Fibroblast of skin of right biceps (primary cell): Measurements from ENCODE around the gene ROR2.

ENCODE experiments used
- DNase-seq: peaks from one replicate; pipeline ENCODE4 v3.0.0-alpha.2; 2013

The ROR2 gene

GRCh38 chr9:91768507-91768906 is 181.5 kb downstream of the ROR2 start:
- DNase-seq: no peak

GRCh38 chr9:91766315-91767069 is 183.5 kb downstream of the ROR2 start:
- DNase-seq: peak; percentile 63

- no peak for DNase-seq
These were observed 184.7 kb downstream of the ROR2 start for GRCh38 chr9:91765296-91765695.

GRCh38 chr9:91764661-91765060 is 185.4 kb downstream of the ROR2 start:
- no peak for DNase-seq

- no peak for DNase-seq
These were observed 188.7 kb downstream of the ROR2 start for GRCh38 chr9:91761362-91761761.

GRCh38 chr9:91760906-91761305 is 189.1 kb downstream of the ROR2 start:
- DNase-seq: no peak

- DNase-seq: peak; percentile 72
These were observed 191.5 kb downstream of the ROR2 start for GRCh38 chr9:91758491-91758981.

- DNase-seq: no peak
These were observed 192.2 kb downstream of the ROR2 start for GRCh38 chr9:91757782-91758181.

GRCh38 chr9:91756510-91756780 is 193.6 kb downstream of the ROR2 start:
- no peak for DNase-seq

- DNase-seq: no peak
These were observed 194.1 kb downstream of the ROR2 start for GRCh38 chr9:91755761-91756509.

GRCh38 chr9:91753711-91754110 is 196.3 kb downstream of the ROR2 start:
- no peak for DNase-seq

GRCh38 chr9:91751922-91752321 is 198.1 kb downstream of the ROR2 start:
- DNase-seq: peak; percentile 79

- DNase-seq: peak; percentile 26
These were observed 199.7 kb downstream of the ROR2 start for GRCh38 chr9:91750343-91750742.

- DNase-seq: peak; percentile 72
These were observed 203.1 kb downstream of the ROR2 start for GRCh38 chr9:91746904-91747303.

- DNase-seq: no peak
These were observed 203.7 kb downstream of the ROR2 start for GRCh38 chr9:91746357-91746756.

- no peak for DNase-seq
These were observed 205.9 kb downstream of the ROR2 start for GRCh38 chr9:91744114-91744513.

- DNase-seq: peak; percentile 72
These were observed 208.5 kb downstream of the ROR2 start for GRCh38 chr9:91741522-91741921.

- peak; percentile 64 for DNase-seq
These were observed 209.3 kb downstream of the ROR2 start for GRCh38 chr9:91740701-91741100.

- no peak for DNase-seq
These were observed 213.0 kb downstream of the ROR2 start for GRCh38 chr9:91736898-91737601.

GRCh38 chr9:91736311-91736710 is 213.7 kb downstream of the ROR2 start:
- no peak for DNase-seq

GRCh38 chr9:91735049-91735448 is 215.0 kb downstream of the ROR2 start:
- no peak for DNase-seq

GRCh38 chr9:91734371-91734981 is 215.6 kb downstream of the ROR2 start:
- DNase-seq: peak; percentile 45

GRCh38 chr9:91733006-91733624 is 216.9 kb downstream of the ROR2 start:
- DNase-seq: no peak
